Body of pancreas (tissue), 4 donors: ENCODE data around the gene HOXC12.

Experiments
- POLR2A ChIP-seq, 3 donors: fragments of 450-650 bp; IDR thresholded peaks; one replicate each; pipeline ENCODE4 v1.6.1; 2016; ENCODE audit warnings: antibody characterized with exemption in 3 of 3, mild to moderate bottlenecking in 2 of 3
- TF ChIP-seq, protein P1 (sequence below), 7 experiments: fragments of 450-650 bp in 4 of 7; fragments of 200-600 bp in 3 of 7; sonication (generic) in 3 of 7; IDR thresholded peaks; one replicate each; pipeline ENCODE4 v1.5.1; 2016 to 2019; ENCODE audit warnings: antibody characterized with exemption in 7 of 7

DNA sequence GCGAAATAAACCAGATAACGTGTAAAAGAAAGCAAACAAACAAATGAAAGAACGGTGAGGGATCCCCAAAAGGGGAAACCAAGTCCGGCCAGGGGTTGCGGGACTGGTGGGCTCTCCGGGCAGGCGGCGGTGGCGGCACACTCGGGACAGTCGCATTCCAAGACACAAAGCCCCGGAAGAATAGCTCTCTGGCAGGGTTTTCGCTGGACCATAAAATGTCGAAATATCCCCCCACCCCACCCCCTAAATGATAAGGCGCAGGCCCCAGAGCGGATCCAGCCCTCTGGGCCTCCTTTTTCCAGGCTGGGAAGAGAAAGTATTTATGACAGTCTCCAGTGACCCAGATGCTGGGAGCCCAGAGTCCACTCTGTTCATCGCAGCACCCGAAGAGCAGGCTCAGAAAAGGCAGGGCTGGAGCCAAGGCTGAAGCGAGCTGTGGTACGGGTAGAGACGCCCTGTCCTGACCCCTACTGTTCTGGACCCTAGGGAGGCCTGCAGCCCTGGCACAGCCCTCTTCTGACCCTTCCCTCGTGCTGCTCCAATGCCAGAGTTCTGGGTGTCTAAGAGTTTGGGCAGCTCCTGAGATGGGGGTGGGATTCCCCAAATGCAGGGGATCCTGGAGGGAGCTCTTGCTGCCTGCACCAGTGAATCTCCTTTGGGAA, 52.0 kb downstream of the HOXC12 start:
- TF ChIP-seq, protein P1, sequence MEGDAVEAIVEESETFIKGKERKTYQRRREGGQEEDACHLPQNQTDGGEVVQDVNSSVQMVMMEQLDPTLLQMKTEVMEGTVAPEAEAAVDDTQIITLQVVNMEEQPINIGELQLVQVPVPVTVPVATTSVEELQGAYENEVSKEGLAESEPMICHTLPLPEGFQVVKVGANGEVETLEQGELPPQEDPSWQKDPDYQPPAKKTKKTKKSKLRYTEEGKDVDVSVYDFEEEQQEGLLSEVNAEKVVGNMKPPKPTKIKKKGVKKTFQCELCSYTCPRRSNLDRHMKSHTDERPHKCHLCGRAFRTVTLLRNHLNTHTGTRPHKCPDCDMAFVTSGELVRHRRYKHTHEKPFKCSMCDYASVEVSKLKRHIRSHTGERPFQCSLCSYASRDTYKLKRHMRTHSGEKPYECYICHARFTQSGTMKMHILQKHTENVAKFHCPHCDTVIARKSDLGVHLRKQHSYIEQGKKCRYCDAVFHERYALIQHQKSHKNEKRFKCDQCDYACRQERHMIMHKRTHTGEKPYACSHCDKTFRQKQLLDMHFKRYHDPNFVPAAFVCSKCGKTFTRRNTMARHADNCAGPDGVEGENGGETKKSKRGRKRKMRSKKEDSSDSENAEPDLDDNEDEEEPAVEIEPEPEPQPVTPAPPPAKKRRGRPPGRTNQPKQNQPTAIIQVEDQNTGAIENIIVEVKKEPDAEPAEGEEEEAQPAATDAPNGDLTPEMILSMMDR (IDR thresholded peaks at IDR 0.05) = no peak
- no peak for TF ChIP-seq POLR2A (IDR thresholded peaks at IDR 0.05)
